ENCODE data around the gene HS6ST3.
A peak's percentile ranks its signal among the peaks of the same experiment; 100 is the strongest.

Gene HS6ST3

DNA sequence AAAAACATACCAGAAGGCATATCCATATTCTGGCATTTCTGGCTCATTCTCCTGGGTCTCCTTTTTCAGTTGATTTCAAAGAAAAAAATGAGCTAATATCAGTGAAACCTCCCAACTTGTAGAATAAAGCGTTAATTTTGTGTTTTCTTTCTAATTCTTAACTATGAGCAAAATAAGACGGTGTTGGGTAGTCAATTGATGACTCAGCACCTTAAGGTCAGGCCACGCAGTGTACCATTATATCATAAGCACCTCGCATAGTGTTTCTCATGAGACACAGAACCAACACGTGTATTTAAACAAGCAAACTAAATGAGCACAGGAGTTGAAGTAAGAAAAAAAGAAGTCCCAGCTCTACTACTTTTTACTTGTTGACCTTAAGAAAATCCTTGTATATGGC is 729.5 kb downstream of the HS6ST3 start:
- TF ChIP-seq, protein P1, sequence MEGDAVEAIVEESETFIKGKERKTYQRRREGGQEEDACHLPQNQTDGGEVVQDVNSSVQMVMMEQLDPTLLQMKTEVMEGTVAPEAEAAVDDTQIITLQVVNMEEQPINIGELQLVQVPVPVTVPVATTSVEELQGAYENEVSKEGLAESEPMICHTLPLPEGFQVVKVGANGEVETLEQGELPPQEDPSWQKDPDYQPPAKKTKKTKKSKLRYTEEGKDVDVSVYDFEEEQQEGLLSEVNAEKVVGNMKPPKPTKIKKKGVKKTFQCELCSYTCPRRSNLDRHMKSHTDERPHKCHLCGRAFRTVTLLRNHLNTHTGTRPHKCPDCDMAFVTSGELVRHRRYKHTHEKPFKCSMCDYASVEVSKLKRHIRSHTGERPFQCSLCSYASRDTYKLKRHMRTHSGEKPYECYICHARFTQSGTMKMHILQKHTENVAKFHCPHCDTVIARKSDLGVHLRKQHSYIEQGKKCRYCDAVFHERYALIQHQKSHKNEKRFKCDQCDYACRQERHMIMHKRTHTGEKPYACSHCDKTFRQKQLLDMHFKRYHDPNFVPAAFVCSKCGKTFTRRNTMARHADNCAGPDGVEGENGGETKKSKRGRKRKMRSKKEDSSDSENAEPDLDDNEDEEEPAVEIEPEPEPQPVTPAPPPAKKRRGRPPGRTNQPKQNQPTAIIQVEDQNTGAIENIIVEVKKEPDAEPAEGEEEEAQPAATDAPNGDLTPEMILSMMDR (IDR thresholded peaks at IDR 0.05), result no peak
- no peak for DNase-seq
- peak overlapping the region; percentile 36 to 45 for H3K27ac ChIP-seq
- intact Hi-C loops (cut with DNase I; ENCODE audit: low total_unique reads), result no loop called here
- no peak overlapping the region for H3K4me3 ChIP-seq
- H3K36me3 ChIP-seq, result no peaks in the 10 kb centered on the region
- no peaks in the 10 kb centered on the region for H3K9me3 ChIP-seq
- H3K4me1 ChIP-seq, result peaks cover 0 to 90% (median 46%) of the 10 kb centered on the region in 4 donors
- no peaks in the 10 kb centered on the region for H3K27me3 ChIP-seq

- TF ChIP-seq, protein P1 (IDR thresholded peaks at IDR 0.05), result no peak
- intact Hi-C loops (cut with DNase I; ENCODE audit: low total_unique reads), result loop anchor here (5.0 to 10.0 kb wide), 2 partner anchors 133 to 281 kb away; no protein-coding TSS in a partner anchor
Measured at GRCh38 chr13:96821381-96821780, 731.5 kb downstream of the HS6ST3 start.

GRCh38 chr13:96821971-96822370 is 732.1 kb downstream of the HS6ST3 start:
- Histone ChIP-seq H3K9me3 (no peaks in the 10 kb centered on the region), H3K27me3 (no peaks in the 10 kb centered on the region), H3K36me3 (no peaks in the 10 kb centered on the region), H3K4me3 (no peak overlapping the region), H3K27ac (peak overlapping the region; percentile 45 to 65), H3K4me1 (peaks cover 0 to 65% (median 33%) of the 10 kb centered on the region in 4 donors)
- intact Hi-C loops (cut with DNase I; ENCODE audit: low total_unique reads), result loop anchor here (5.0 to 10.0 kb wide), 2 partner anchors 133 to 280 kb away; no protein-coding TSS in a partner anchor
- TF ChIP-seq, protein P1 (IDR thresholded peaks at IDR 0.05), result no peak
- no peak for DNase-seq

More at GRCh38 chr13:96821381-96821780, 731.5 kb downstream of the HS6ST3 start:
- Histone ChIP-seq H3K9me3 (no peaks in the 10 kb centered on the region), H3K4me1 (peaks cover 0 to 71% (median 37%) of the 10 kb centered on the region in 4 donors), H3K27me3 (no peaks in the 10 kb centered on the region), H3K4me3 (no peak overlapping the region), H3K36me3 (no peaks in the 10 kb centered on the region), H3K27ac (peak overlapping the region; percentile 45 to 65)
- DNase-seq, result no peak

- peak in 1 of 2 donors; percentile 40 for DNase-seq
- Histone ChIP-seq H3K4me3 (no peak overlapping the region), H3K36me3 (no peaks in the 10 kb centered on the region), H3K9me3 (no peaks in the 10 kb centered on the region), H3K4me1 (peaks cover 0 to 60% (median 27%) of the 10 kb centered on the region in 4 donors), H3K27ac (peak overlapping the region; percentile 45 to 65), H3K27me3 (no peaks in the 10 kb centered on the region)
- TF ChIP-seq, protein P1 (IDR thresholded peaks at IDR 0.05), result peak; percentile 38 to 41
- intact Hi-C loops (cut with DNase I; ENCODE audit: low total_unique reads), result loop anchor here (5.0 to 10.0 kb wide), 2 partner anchors 132 to 279 kb away; no protein-coding TSS in a partner anchor
Measured at GRCh38 chr13:96822895-96823294, 733.0 kb downstream of the HS6ST3 start.

DNA sequence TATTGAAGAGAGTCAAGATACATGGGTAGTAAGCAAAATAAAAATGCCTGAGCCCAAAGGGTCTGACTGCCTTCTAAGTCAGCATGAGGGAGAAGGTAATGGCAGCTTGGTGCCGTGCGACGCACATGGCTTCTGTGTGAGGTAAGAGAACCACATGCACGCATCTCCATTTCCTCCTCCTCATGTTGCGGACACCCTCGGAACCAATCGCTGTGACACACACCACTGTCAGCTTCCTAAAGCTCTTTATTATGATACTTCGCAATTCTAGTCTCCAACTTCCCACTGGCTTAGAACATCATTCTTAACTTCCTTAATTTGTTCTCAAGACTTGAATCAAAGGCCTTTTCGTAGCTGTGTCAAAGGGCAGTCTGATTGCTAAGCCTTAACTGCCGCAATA is 734.2 kb downstream of the HS6ST3 start:
- H3K4me3 ChIP-seq, result no peak overlapping the region
- TF ChIP-seq, protein P1 (IDR thresholded peaks at IDR 0.05), result no peak
- no peaks in the 10 kb centered on the region for H3K27me3 ChIP-seq
- intact Hi-C loops (cut with DNase I; ENCODE audit: low total_unique reads), result loop anchor here (5.0 to 10.0 kb wide), 2 partner anchors 131 to 278 kb away; no protein-coding TSS in a partner anchor
- peak overlapping the region; percentile 45 to 55 for H3K27ac ChIP-seq
- H3K4me1 ChIP-seq, result peaks cover 0 to 55% (median 29%) of the 10 kb centered on the region in 4 donors
- no peaks in the 10 kb centered on the region for H3K9me3 ChIP-seq
- no peaks in the 10 kb centered on the region for H3K36me3 ChIP-seq
- DNase-seq, result no peak

Data from tibial artery (tissue), 4 donors.